GM21381 (cell line): ENCODE measurements around the gene NRXN2.
"Not testable (repeated sequence)": the region's sequence is repeated elsewhere in the genome, so short reads cannot be mapped to it uniquely, and the experiment has no call there.

ENCODE experiments used
- ATAC-seq: cut with Tn5 transposase; IDR thresholded peaks from one replicate; pipeline ENCODE4 v1.9.1; 2021; ENCODE audit warnings: mild to moderate bottlenecking, moderate library complexity; ENCODE audit not compliant: unreplicated experiment

Gene NRXN2

GRCh38 chr11:64569300-64569970 lies 153.6 kb downstream of the NRXN2 start:
- no peak for ATAC-seq

- no peak for ATAC-seq
Measured at GRCh38 chr11:64568584-64569140, 154.3 kb downstream of the NRXN2 start.

- no peak for ATAC-seq
Measured at GRCh38 chr11:64568041-64568571, 154.9 kb downstream of the NRXN2 start.

- ATAC-seq, result no peak
Measured at GRCh38 chr11:64566915-64567891, 155.8 kb downstream of the NRXN2 start.

- no peak for ATAC-seq
Measured at GRCh38 chr11:64566042-64566914, 156.7 kb downstream of the NRXN2 start.

GRCh38 chr11:64564947-64565889 lies 157.8 kb downstream of the NRXN2 start:
- no peak for ATAC-seq

GRCh38 chr11:64564419-64564818 lies 158.6 kb downstream of the NRXN2 start:
- no peak for ATAC-seq

GRCh38 chr11:64563966-64564365 lies 159.0 kb downstream of the NRXN2 start:
- no peak for ATAC-seq

GRCh38 chr11:64562723-64563351 lies 160.2 kb downstream of the NRXN2 start:
- no peak for ATAC-seq

- no peak for ATAC-seq
Measured at GRCh38 chr11:64561984-64562722, 160.8 kb downstream of the NRXN2 start.

GRCh38 chr11:64561429-64561828 lies 161.6 kb downstream of the NRXN2 start:
- ATAC-seq, result not testable (repeated sequence)

GRCh38 chr11:64560941-64561340 lies 162.1 kb downstream of the NRXN2 start:
- no peak for ATAC-seq

GRCh38 chr11:64560139-64560771 lies 162.7 kb downstream of the NRXN2 start:
- no peak for ATAC-seq

- ATAC-seq, result no peak
Measured at GRCh38 chr11:64559351-64560138, 163.5 kb downstream of the NRXN2 start.

- ATAC-seq, result no peak
Measured at GRCh38 chr11:64558869-64559268, 164.1 kb downstream of the NRXN2 start.

- ATAC-seq, result no peak
Measured at GRCh38 chr11:64558065-64558745, 164.8 kb downstream of the NRXN2 start.
